ENCODE measurements around the gene MOB4.

DNA sequence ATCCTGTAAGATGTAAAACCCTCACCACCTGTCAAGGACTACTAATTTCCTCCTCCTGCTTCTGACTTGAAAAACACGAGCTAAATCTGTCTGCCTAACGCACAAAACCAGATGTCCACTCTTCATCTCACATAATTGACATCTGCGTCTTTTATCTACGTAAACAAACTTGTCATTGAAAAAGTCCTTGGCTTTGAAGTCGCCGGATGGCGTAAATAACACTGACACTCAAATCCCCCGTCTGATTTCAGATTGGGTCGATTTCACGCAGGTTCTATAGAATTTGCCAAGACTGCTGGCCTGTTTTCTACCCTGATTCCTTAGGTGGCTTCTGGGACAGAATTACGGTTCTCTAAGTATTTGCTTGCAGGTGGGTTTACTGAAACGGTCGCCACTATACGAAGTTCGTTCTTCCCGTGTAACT, 539 bp upstream of the MOB4 start:
- TF ChIP-seq, protein P1, sequence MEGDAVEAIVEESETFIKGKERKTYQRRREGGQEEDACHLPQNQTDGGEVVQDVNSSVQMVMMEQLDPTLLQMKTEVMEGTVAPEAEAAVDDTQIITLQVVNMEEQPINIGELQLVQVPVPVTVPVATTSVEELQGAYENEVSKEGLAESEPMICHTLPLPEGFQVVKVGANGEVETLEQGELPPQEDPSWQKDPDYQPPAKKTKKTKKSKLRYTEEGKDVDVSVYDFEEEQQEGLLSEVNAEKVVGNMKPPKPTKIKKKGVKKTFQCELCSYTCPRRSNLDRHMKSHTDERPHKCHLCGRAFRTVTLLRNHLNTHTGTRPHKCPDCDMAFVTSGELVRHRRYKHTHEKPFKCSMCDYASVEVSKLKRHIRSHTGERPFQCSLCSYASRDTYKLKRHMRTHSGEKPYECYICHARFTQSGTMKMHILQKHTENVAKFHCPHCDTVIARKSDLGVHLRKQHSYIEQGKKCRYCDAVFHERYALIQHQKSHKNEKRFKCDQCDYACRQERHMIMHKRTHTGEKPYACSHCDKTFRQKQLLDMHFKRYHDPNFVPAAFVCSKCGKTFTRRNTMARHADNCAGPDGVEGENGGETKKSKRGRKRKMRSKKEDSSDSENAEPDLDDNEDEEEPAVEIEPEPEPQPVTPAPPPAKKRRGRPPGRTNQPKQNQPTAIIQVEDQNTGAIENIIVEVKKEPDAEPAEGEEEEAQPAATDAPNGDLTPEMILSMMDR (IDR thresholded peaks at IDR 0.05; ENCODE audit: low read length), result no peak
- no peak for TF ChIP-seq EZH2 (IDR thresholded peaks at IDR 0.05; ENCODE audit: borderline replicate concordance, low read length)
